Colon (tissue), 2 donors: ENCODE results near the gene RBM47.
"Not testable (repeated sequence)": the region's sequence is repeated elsewhere in the genome, so short reads cannot be mapped to it uniquely, and the experiment has no call there.

Experiments used
- FAIRE-seq: peaks from 2 replicates; lab custom pipeline; 2012; peaks lifted over from hg19 to GRCh38; lab: Jason Lieb, UNC
- donor health status: control.
- donor health status: control.

RBM47 gene

DNA sequence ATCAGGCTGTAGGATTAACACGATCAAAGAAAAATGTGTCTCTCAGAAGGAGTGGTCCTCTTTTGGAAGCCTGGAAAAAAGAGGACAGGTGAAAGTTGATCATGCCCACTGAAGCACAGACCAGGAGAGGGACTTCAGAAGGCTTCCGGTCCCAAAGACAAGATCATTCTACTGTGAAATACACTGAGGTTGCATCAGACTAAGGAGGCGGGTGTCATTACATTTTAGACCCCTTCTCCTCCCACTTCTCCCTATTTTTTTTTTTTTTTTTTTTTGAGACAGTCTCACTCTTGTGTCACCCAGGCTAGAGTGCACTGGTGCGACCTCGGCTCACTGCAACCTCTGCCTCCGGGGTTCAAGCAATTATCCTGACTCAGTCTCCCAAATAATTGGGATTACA is 67.5 kb downstream of the RBM47 start:
- FAIRE-seq = no peak

DNA sequence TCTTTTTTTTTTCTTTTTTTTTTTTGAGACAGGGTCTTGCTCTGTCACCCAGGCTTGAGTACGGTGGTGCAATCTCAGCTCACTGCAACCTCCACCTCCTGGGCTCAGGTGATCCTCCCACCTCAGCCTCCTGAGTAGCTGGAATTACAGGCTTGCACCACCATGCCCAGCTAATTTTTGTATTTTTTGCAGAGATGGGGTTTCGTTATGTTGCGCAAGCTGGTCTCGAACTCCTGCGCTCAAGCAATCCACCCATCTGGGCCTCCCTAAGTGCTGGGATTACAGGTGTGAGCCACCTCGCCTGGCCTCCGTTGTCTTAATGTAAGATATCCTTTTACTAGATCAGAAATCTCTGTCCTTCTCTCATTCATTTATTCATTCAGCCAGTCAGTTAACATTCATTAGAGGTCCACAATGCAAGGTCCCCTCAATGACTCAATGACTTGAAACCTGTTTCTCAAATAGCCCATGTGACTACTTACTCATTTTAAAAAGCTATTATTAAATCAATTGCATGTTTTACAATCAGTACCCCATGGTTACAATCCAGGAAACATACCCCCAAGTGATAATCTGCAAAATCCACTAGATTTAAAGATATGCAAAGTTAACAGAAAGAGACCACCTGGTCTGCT is 68.0 kb downstream of the RBM47 start:
- FAIRE-seq = not testable (repeated sequence)

DNA sequence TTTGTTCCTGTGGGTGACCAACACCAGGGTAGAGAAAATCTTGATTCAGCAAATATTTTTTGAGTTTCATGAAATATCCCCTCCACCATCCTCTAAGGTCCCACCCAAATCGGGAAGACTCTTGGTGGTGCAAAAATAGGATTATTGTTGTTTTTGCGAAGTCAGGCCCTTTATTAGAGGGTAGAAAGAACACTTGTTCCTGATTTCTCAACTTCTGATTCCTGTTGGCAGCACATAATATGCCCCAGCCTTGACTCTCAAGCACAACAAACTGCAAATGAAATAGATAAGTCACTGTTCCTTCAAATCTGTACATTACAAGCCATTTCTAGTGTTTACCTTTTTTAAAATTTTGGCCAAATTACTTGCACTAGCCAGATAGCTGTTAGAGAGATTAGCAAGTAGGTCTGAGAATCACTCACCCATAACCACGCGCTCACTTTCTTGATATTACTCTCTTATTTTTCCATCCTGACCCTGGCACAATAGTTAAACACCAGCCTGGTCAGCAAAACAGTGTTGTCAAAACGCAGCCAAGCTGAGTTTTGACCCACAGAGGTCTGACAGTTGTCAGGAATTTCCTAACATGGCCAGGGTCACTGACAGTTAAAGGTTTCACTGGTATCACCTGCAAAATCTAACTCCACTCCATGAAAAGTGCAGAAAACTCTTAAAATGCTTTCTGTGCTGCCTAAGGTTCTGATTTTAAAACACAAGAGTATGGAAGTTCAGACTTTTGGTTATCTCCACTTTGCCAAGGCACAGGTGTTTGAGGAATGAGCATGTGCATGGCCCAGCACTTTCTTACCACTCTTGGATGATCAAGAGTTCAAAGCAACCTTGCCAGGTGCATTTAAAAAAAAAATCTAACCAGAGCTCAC is 69.8 kb downstream of the RBM47 start:
- FAIRE-seq = no peak

DNA sequence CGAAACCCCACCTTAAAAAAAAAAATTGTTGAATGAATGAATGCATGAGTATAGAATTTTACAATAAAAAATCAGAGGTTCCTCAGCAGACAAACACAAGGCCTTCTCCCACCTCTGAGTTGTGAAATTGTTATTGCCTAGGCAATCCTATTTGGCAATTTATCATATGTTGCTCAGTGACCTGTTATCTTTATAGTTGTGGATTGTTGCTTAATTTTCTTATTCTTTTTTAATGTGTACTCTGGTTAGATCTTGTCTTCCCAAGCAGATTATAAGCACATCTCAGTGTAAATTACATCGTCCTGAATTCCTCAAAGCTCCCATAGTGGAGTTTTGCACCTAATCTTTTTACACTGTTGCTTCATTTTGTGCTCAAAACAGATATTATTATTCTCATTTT is 71.9 kb downstream of the RBM47 start:
- no peak for FAIRE-seq

DNA sequence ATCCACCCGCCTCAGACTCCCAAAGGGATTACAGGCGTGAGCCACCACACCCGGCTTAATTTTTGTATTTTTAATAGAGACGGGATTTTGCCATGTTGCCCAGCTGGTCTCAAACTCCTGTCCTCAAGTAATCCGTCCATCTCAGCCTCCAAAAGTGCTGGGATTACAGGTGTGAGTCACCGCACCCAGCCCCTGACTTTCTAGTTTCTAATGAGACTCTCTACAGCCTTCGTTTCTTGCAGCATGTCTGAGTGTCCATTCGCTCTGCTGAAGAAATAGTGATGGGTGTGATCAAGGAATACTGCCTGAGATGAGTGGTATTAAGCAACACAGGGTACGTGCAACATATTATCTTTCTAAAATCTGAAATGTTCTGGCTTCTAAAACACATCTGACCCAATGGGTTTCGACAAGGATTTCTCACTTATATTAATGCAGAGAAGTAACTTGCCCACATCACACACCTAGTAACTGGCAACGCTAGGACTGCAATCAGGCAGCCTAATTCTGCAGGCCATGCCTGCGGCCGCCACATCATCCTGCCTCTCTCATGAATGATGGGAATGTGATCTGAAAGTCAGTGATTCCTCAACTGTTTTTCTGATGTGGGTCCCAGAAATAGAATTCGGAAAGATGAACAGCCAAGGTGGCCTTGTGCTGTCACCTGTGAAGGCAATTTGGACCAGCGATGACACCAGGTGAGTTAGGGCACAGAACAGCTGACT is 74.3 kb downstream of the RBM47 start:
- FAIRE-seq = no peak

DNA sequence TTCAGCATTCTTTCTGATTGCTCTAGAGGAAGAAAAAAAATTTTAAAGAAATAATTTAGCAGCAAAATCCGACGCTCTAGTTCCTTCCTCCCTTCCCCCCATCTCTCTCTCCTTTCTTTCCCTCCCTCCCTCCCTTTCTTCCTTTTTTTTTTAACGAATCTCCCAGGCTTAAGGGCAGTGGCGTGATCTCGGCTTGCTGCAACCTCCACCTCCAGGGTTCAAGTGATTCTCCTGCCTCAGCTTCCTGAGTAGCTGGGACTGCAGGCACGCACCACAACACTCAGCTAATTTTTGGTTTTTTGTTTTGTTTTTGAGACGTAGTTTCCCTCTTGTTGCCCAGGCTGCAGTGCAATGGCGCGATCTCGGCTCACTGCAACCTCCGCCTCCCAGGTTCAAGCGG is 75.0 kb downstream of the RBM47 start:
- FAIRE-seq = not testable (repeated sequence)

DNA sequence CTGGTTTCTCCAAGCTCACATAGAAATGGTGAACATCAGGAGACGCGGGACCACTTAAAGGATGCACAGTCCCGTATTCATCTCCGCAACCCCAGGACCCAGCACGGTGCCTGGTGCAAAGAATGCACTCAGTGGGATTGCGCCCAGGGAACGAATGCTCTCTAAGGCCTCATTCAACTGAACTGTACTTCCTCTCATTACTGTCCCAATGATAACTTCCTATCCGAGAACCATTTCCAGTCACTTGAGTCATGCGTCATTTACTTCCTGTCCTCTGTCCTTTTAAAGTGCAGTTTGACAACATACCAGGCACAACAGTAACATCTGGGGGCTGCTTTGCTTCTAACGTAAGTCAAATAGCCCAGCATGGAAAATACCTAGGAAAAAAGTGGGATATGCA is 75.7 kb downstream of the RBM47 start:
- no peak for FAIRE-seq

DNA sequence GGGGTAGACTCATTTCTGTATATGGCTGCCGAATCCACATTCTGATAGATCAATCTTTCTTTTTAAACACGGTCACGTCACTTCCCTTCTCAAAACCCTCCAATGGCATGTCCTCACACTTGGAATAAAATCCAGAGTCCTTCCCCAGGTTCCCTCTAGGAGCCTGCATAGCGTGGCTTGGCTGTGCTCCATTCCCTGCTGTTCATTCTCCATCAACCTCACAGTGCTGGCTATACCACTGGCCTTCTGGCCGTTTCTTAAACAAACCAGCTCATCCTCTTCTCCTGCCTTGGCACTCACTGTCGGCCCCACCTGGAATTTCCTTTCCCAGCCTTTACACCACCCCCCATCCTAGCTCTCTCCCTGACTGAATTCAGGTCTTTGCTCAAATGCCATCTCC is 77.1 kb downstream of the RBM47 start:
- FAIRE-seq = no peak

DNA sequence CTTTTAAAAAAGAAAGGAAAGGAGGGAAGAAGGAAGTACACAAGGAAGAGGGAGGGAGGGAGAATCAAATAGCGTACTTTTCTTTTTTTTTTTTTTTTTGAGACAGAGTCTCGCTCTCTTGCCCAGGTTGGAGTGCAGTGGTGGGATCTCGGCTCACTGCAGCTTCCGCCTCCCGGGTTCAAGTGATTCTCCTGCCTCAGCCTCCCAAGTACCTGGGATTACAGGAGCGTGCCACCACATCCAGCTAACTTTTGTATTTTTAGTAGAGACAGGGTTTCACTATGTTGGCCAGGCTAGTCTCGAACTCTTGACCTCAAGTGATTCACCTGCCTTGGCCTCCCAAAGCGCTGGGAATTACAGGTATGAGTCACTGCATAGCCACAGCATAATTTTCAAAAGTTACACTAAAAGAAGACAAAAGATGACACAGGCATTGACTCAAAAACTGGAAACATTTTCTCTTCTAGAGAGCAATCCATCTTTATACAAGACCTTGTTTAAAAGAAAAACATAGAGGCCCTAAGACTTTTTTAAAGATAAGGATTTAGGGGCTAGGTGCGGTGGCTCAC is 78.0 kb downstream of the RBM47 start:
- not testable (repeated sequence) for FAIRE-seq

DNA sequence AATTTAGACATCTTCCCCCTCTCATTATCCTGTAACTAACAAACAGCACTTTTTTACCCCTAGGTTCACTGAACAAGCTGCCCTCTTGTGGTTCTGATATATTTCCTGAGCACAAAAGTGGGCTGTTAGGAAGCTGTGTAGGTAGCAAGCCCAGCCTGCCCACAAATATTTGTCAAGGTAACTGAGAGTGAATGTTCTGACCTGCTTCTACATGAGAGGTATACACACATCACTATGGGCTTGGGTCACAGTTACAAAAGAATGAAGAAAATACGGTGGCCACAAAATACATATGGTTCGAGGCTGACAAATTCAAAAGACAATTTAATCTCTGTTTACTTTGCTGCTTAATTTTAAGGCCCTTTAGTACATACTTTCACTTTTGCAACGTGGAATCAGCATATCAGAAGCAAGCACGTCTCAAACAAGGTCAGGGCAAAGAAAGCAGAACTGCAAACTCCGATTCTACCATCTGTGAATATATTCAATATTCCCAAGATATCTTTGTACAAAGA is 78.7 kb downstream of the RBM47 start:
- no peak for FAIRE-seq

DNA sequence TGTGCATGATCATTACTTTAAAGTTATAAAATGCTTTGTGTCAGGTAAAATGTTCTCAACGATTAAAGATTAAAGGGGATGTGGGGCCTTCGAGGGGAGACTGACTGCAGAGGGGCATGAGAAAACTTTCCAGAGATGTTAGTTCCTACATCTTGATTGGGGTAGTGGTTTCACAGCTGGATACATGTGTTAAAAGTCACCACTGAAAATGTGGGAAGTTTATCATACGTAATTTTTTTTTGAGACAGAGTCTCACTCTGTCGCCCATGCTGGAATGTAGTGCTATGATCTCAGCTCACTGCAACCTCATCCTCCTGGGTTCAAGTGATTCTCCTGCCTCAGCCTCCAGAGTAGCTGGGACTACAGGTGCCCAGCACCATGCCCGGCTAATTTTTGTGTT is 79.5 kb downstream of the RBM47 start:
- FAIRE-seq = no peak

DNA sequence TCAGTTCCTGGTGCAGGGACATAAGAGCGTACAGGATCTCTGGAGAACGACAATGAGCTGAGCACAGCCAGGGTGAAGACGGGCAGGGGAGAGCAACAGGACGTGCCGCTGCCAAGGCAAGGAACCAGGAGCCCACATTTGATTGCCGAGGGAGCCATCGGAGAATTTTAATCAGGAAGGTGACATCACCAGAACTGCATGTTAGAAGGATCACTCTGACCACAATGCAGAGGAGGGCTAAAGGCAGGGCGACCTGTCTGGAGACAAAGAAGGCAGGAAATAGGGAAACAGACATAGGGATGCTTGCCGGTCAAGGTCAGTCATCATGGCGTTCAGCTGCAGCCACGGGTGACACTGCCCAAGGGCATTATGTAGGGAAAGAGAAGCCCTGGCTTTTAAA is 81.4 kb downstream of the RBM47 start:
- no peak for FAIRE-seq

DNA sequence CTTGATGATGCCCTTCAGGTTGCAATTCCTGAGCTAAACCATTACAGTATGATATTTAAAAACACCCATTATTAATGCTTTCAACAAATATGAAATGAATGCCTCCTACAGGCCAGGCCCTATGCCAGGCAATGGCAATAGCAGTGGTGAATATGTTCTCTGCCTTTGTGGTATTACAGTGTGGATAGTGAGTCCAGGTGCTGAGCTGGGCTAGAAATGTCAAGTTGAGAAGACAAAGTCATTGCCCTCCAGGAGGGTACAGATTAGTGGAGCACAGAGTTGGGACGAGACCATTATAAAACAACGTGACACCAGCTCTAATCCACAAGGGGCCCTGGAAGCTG is 81.9 kb downstream of the RBM47 start:
- no peak for FAIRE-seq

DNA sequence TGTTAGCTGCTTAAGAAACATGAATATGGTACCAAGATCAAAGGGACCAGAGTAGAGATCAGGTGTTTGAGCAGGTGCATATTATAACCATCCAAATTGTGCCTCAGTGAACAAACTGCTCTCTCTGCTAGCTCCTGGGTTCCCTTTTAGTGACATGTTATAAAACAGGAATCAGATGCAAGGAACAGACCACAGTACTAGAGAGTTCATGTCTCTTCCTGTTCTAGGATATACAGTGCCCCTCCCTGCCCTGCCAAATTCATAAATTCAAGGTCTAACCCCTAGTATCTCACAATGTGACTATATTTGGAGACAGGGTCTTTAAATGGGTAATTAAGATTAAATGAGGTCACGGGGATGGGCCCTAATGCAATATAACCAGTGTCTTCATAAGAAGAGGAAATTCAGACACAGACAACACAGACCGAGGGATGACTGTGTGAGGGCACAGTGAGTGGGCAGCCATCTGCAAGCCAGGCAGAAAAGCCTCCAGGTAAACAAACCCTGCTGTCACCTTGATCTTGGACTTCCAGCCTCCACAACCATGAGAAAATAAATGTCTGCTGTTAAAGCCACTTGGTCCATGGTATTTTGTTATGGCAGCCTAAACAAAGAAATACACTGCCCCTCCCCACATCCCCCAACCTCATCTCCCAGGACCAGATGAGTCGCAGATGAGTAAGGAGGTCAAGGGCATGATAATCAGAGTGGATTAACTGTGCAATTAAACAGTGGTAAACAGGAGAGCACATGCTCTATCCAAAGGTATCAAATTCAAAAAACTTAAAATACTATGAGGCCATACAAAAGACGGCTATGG is 82.5 kb downstream of the RBM47 start:
- no peak for FAIRE-seq

DNA sequence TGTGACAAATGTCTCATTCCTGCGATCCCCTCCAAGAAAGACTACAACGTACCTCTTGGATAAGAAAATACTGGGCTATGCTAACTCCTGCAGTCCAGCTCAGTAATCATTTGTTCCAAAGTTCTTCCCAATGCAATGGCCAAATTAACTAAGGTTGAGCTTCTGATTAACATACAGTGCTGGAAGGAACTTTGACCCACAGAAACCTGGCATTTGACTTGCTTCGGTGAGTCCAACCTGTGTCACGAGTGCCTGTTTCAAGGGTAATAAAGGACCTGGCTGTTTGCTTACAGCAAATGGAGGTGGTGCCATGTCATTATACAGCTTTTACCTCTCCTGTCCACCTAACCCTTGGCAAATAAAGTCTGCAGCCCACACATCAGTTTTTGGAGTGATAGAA is 83.2 kb downstream of the RBM47 start:
- peak; percentile 75 for FAIRE-seq

DNA sequence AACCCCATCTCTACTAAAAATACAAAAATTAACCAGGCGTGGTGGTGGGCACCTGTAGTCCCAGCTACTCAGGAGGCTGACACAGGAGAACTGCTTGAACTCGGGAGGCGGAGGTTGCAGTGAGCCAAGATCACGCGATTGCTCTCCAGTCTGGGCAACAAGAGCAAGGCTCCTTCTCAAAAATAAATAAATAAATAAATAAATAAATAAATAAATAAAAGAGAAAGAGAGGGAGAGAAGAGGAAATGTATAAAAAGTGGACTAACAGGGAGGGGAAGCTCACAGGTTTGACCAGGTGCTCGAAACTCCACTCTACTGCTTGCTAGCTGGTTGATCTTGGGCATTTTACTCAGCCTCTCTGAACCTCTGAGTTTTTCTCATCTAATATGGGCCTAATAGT is 84.2 kb downstream of the RBM47 start:
- not testable (repeated sequence) for FAIRE-seq

DNA sequence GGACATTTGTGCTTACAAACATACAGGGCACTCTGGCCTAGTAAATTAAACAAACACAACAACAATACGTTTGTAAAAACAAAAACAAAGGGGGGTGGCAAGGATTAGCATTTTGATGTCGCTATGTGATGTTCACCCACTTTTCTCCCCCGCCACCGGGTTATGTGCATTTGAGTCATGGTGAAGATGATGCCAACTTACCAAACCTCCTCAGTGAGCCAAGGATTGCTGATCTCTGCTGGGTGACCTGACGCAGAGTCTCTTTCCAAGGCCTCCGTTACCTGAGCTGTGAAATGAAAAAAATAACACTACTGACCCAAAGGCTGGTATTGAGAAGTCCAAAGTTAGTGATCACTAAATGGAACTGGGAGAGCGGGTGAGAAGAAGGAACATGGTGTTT is 85.4 kb downstream of the RBM47 start:
- FAIRE-seq = no peak

DNA sequence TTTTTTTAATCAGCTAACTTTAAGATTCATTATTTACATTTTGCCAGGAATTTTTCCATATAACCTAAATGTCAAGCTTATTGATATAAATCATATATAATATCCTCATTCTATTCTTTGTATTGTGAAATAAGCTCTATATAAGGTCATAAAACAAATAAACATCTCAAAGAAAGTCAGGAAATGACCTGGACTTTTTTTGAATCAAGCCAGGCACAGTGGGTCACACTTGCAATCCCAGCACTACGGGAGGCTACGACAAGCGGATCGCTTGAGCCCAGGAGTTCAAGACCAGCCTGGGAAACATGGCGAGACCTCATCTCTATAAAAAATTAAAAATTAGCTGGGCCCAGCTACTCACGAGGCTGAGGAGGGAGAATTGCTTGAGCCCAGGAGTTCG is 88.9 kb downstream of the RBM47 start:
- no peak for FAIRE-seq

DNA sequence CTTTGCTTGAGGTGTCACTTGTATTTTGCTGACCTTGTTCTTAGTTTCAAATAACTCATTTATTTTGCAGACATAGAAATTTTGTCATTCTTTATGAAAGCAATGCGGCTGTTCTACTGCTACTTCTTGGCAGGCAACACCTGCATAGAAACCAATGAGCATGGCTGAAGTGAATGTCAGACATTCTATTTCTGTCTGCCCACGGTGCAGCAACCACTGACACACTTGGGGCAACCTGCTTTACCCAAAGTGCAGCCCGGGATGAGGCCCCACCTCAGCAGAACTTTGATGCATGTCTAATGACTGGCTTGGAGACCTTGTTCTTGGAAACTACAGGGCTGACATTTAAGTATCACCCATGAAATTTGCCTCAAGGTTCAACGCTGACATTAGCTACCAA is 93.6 kb downstream of the RBM47 start:
- FAIRE-seq = no peak

DNA sequence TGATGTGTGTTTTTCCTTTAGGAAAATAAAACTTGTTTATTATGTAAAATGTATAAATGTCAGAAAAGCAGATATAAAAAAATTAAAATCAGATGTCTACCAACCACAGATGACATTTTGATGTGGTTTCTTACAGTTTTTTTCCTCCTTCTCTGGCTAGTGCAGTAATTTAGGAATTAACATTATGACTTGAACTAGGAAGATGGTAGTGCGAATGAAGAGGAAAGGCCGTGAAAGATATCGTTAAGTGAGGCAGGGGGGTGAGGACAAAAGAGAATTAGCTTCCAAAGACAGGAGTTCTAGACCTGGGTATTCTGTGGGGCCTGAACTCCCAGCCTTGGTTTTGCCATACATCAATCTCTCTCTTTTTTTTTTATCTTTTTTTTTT is 98.0 kb downstream of the RBM47 start:
- FAIRE-seq = peak; percentile 79

DNA sequence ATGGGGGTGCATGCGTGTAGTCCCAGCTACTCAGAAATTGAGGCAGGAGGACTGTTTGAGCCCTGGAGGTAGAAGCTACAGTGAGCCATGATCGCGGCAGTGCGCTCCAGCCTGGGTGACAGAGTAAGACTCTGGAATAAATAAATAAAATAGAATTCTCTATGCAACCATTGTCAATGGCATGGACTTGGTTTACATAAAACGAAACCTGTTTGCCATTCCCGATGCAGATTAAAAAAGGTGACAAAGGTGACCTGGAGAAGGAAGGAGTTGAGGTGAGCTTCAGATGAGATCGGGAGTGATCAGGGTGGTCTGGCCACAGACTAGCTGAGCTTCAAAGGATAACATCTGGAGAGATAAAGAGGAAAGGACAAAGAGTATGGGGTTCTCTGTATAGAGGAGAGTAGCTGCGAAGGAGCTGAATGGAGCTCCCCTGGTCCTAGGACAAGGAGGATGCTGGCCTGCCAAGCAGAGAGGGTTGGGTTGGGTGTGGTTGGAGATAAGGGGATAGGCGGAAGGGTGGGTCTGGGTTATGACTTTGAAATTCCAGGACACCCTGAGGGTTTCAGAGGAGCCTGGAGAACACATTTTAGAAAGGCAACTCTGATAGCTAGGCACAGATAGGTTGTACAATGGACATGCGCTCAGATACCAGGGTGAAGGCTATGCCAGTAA is 98.6 kb downstream of the RBM47 start:
- FAIRE-seq = no peak
